SJCRH30 (cell line): ENCODE measurements around the gene DNMBP. TPM values are rescaled to one million over a fixed set of nuclear protein-coding genes. Genes with fewer than 3 reads are reported as not detected.
"Not testable (repeated sequence)": the region's sequence is repeated elsewhere in the genome, so short reads cannot be mapped to it uniquely, and the experiment has no call there.

Experiments used
- DNase-seq, 2 experiments: peaks; one replicate each; pipeline ENCODE4 v3.0.0-alpha.2; 2015 to 2020
- H3K27ac ChIP-seq: fragments of 250-450 bp; sonication (Bioruptor Pico); 2 replicates; pipeline ENCODE4 v1.5.1; 2020; ENCODE audit warnings: mild to moderate bottlenecking, moderate library complexity
- H3K27me3 ChIP-seq: fragments of 250-450 bp; sonication (Bioruptor Pico); 2 replicates; pipeline ENCODE4 v1.5.1; 2020; ENCODE audit warnings: mild to moderate bottlenecking, moderate library complexity
- H3K36me3 ChIP-seq: fragments of 250-450 bp; sonication (Bioruptor Pico); 2 replicates; pipeline ENCODE4 v1.5.1; 2020; ENCODE audit warnings: mild to moderate bottlenecking, moderate library complexity
- H3K4me1 ChIP-seq: fragments of 250-450 bp; sonication (Bioruptor Pico); 2 replicates; pipeline ENCODE4 v1.5.1; 2020; ENCODE audit warnings: mild to moderate bottlenecking, moderate library complexity
- H3K4me3 ChIP-seq: fragments of 250-450 bp; sonication (Bioruptor Pico); 2 replicates; pipeline ENCODE4 v1.5.1; 2020; ENCODE audit warnings: mild to moderate bottlenecking, moderate library complexity
- H3K9me3 ChIP-seq: fragments of 250-450 bp; sonication (Bioruptor Pico); replicated peaks from 2 replicates; pipeline ENCODE4 v1.5.1; 2020; ENCODE audit warnings: mild to moderate bottlenecking, moderate library complexity
- total RNA-seq: library from RNA; depleted of rRNA; stranded (reverse); fragments of >200 nt; shearing (Covaris generic); gene quantifications from 2 replicates; pipeline ENCODE4 v1.2.3, GENCODE V29; 2014

Gene DNMBP
- total RNA-seq, 1 experiment from 2014 or later, result 6.9 TPM

- Histone ChIP-seq H3K9me3 (no peaks in the 10 kb centered on the region), H3K36me3 (no peaks in the 10 kb centered on the region), H3K4me1 (peaks cover 7% of the 10 kb centered on the region), H3K27me3 (no peaks in the 10 kb centered on the region), H3K4me3 (no peak overlapping the region), H3K27ac (no peak overlapping the region)
- DNase-seq, result no peak
Observed at GRCh38 chr10:100033766-100034418, 24.1 kb upstream of the DNMBP start.

DNA sequence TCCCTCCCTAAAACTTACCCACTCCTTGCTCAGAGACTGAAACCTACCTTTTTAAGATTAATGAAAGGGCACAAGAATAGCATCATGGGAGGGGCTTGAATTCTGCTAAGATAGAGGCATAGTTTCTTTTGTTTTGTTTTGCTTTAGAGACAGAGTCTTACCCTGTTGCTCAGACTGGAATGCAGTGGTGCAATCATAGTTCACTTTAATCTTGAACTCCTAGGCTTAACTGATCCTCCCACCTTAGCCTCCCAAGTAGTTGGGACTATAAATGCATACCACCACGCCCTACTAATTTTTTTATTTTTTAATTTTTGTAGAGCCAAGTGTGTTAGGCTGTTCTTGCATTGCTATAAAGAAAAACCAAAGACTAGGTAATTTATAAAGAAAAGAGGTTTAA lies 17.7 kb upstream of the DNMBP start:
- Histone ChIP-seq H3K9me3 (peaks cover 13% of the 10 kb centered on the region), H3K27ac (no peak overlapping the region), H3K4me1 (peaks cover 23% of the 10 kb centered on the region), H3K4me3 (no peak overlapping the region), H3K36me3 (no peaks in the 10 kb centered on the region), H3K27me3 (no peaks in the 10 kb centered on the region)
- DNase-seq, result no peak

- H3K4me3 ChIP-seq, result no peak overlapping the region
- DNase-seq, result peak; percentile 92 to 96
- H3K27me3 ChIP-seq, result no peaks in the 10 kb centered on the region
- no peaks in the 10 kb centered on the region for H3K36me3 ChIP-seq
- peak overlapping the region; percentile 62 for H3K27ac ChIP-seq
- peaks cover 36% of the 10 kb centered on the region for H3K4me1 ChIP-seq
- peaks cover 13% of the 10 kb centered on the region for H3K9me3 ChIP-seq
Observed at GRCh38 chr10:100025576-100025975, 15.8 kb upstream of the DNMBP start.

DNA sequence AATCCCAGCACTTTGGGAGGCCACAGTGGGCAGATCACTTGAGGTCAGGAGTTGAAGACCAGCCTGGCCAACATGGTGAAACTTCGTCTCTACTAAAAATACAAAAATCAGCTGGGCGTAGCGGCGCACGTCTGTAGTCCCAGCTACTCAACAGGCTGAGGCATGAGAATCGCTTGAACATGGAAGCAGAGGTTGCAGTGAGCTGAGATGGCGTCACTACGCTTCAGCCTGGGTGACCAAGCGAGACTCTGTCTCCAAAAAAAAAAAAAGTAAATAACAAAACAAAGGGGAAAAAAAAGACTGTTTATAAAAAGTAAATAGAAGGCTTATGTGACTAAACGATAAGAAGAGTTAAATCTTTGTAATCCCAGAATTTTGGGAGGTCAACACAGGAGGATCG lies 15.0 kb upstream of the DNMBP start:
- peak overlapping the region; percentile 22 for H3K4me3 ChIP-seq
- peak; percentile 38 to 64 for DNase-seq
- H3K4me1 ChIP-seq, result peaks cover 40% of the 10 kb centered on the region
- H3K9me3 ChIP-seq, result peaks cover 13% of the 10 kb centered on the region
- H3K27me3 ChIP-seq, result no peaks in the 10 kb centered on the region
- H3K36me3 ChIP-seq, result no peaks in the 10 kb centered on the region
- H3K27ac ChIP-seq, result peak overlapping the region; percentile 62

- peaks cover 40% of the 10 kb centered on the region for H3K4me1 ChIP-seq
- H3K4me3 ChIP-seq, result no peak overlapping the region
- H3K9me3 ChIP-seq, result peaks cover 3% of the 10 kb centered on the region; the same call in 1 of the 2 replicates
- no peak overlapping the region for H3K27ac ChIP-seq
- DNase-seq, result no peak
- no peaks in the 10 kb centered on the region for H3K36me3 ChIP-seq
- H3K27me3 ChIP-seq, result no peaks in the 10 kb centered on the region
Observed at GRCh38 chr10:100022403-100022802, 12.7 kb upstream of the DNMBP start.

DNA sequence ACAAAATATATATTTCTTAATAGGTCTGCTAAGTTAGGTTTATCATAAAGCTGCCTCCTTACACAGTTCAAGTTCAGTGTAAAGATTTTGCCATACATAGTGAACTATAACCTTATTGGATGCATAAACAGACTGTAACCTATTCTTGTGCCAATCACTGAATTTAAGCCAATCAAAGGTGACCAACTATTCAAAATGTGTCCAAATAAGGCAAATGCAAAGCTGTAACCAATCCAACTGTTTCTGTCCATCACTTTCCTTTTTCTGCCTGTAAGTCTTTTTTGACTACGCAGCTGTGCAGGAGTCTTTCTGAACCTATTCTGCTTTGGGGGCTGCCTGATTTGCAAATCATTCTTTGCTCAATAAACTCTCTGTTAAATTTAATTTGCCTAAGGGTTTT lies 11.6 kb upstream of the DNMBP start:
- Histone ChIP-seq H3K27ac (peak overlapping the region; percentile 38), H3K36me3 (no peaks in the 10 kb centered on the region), H3K4me1 (peaks cover 37% of the 10 kb centered on the region), H3K27me3 (no peaks in the 10 kb centered on the region), H3K9me3 (no peaks in the 10 kb centered on the region), H3K4me3 (no peak overlapping the region)
- peak; percentile 38 to 89 for DNase-seq

GRCh38 chr10:100020886-100021253 lies 11.1 kb upstream of the DNMBP start:
- H3K4me3 ChIP-seq, result no peak overlapping the region
- H3K27ac ChIP-seq, result peak overlapping the region; percentile 38
- no peaks in the 10 kb centered on the region for H3K9me3 ChIP-seq
- no peak for DNase-seq
- no peaks in the 10 kb centered on the region for H3K27me3 ChIP-seq
- peaks cover 32% of the 10 kb centered on the region for H3K4me1 ChIP-seq
- no peaks in the 10 kb centered on the region for H3K36me3 ChIP-seq

- no peak for DNase-seq
- H3K4me1 ChIP-seq, result peaks cover 29% of the 10 kb centered on the region
- no peaks in the 10 kb centered on the region for H3K27me3 ChIP-seq
- H3K4me3 ChIP-seq, result no peak overlapping the region
- H3K9me3 ChIP-seq, result no peaks in the 10 kb centered on the region
- no peak overlapping the region for H3K27ac ChIP-seq
- H3K36me3 ChIP-seq, result no peaks in the 10 kb centered on the region
Observed at GRCh38 chr10:100020142-100020885, 10.6 kb upstream of the DNMBP start.

- Histone ChIP-seq H3K9me3 (no peaks in the 10 kb centered on the region), H3K4me1 (peaks cover 25% of the 10 kb centered on the region), H3K27me3 (no peaks in the 10 kb centered on the region), H3K4me3 (no peak overlapping the region), H3K36me3 (no peaks in the 10 kb centered on the region), H3K27ac (no peak overlapping the region)
- DNase-seq, result no peak
Observed at GRCh38 chr10:100019787-100020141, 10.0 kb upstream of the DNMBP start.

DNA sequence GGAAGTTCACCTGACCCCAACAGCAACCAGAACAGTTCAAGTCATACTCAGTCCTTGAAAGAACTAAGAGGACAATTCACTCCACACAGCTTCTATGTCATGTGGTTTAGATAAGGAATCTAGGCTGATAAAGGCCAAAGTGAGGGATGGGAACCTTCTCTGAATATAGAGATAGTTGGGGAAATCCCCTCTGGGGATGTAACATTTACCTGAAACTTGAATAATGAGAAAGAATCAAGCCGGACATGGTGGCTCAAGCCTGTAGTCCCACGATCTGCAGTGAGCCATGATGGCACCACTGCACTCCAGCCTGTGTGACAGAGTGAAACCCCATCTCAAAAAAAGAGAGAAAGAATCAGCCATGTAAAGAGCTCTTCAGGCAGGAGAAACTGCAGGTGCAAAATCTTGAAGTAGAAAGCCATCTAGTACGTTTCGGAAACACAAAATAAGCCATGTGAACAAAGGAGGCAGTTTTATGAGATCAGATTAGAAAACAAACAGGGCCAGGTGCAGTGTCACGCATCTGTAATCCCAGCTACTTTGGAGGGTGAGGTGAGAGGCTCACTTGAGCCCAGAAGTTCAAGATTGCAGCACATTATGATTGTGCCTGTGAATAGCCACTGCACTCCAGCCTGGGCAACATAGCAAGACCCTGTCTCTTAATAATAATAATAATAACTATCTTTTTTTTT lies 4.5 kb upstream of the DNMBP start:
- H3K36me3 ChIP-seq, result no peaks in the 10 kb centered on the region
- H3K4me1 ChIP-seq, result peaks cover 6% of the 10 kb centered on the region
- H3K4me3 ChIP-seq, result no peak overlapping the region
- H3K9me3 ChIP-seq, result no peaks in the 10 kb centered on the region
- H3K27me3 ChIP-seq, result no peaks in the 10 kb centered on the region
- peak in 1 of 2 experiments; percentile 65 for DNase-seq
- no peak overlapping the region for H3K27ac ChIP-seq

DNA sequence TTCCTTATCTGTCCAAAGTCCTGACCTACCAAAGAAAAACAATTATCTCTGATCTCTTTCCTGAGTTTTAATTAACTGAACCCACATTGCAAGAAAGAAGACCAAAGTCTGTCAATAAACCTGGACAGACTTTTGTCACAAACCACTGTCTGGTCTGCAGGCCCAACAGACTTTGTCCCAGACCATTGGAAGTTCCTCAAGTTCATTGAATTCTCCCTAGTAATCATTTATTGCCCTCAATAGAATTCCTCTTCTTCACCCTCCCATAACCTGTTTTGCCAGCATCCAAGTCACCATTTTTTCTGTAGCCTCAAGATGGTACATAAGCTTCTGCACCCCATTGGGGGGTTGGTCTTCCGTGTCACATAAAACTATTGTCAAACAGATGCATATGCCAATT lies 3.9 kb upstream of the DNMBP start:
- no peaks in the 10 kb centered on the region for H3K36me3 ChIP-seq
- no peak overlapping the region for H3K4me3 ChIP-seq
- H3K27me3 ChIP-seq, result no peaks in the 10 kb centered on the region
- no peak for DNase-seq
- H3K4me1 ChIP-seq, result peaks cover 6% of the 10 kb centered on the region
- H3K9me3 ChIP-seq, result no peaks in the 10 kb centered on the region
- H3K27ac ChIP-seq, result no peak overlapping the region

DNA sequence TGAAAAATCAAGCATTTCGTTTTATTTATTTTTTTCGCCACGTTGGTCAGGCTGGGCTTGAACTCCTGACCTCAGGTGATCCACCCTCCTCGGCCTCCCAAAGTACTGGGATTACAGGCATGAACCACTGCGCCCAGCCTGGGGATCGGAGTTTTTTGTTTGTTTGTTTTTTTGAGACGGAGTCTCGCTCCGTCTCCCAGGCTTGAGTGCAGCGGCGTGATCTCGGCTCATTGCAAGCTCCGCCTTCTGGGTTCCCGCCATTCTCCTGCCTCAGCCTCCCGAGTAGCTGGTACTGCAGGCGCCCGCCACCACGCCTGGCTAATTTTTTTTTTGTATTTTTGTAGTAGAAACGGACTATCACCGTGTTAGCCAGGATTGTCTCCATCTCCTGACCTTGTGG lies 2.2 kb upstream of the DNMBP start:
- DNase-seq, H3K4me3 ChIP-seq, H3K4me1 ChIP-seq, H3K9me3 ChIP-seq, H3K27ac ChIP-seq, H3K36me3 ChIP-seq, H3K27me3 ChIP-seq: not testable (repeated sequence)

DNA sequence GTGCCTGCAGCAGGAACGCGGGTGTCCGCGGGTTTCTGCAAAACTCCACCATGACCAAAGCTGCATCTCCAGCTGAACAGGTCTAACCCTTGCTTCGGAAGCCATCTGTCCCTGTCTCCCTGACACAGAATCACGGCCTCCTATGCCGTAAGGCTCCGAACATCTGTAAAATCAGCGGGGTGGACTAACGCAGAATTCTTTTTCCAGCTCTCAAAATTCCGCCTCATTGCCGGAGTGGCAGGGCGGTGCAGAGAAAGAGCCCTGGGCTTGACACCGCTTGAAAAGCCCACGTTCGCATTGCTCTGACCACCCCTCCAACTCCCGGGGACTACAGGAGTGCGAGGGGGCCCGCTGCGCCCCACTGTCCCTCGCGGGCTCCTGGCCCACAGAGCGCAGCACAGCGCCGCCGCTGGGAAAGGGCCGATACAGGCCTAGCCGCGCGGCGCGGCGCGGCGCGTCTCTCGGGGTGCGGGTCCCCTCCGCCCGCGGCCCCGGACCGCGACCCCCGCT lies 409 bp downstream of the DNMBP start:
- H3K27ac ChIP-seq, result peak overlapping the region; percentile 50; the same call in 1 of the 2 replicates
- no peaks in the 10 kb centered on the region for H3K9me3 ChIP-seq
- peak; percentile 57 to 70 for DNase-seq
- H3K36me3 ChIP-seq, result no peaks in the 10 kb centered on the region
- H3K4me1 ChIP-seq, result peaks cover 12% of the 10 kb centered on the region
- peak overlapping the region; percentile 90 for H3K4me3 ChIP-seq
- no peaks in the 10 kb centered on the region for H3K27me3 ChIP-seq

DNA sequence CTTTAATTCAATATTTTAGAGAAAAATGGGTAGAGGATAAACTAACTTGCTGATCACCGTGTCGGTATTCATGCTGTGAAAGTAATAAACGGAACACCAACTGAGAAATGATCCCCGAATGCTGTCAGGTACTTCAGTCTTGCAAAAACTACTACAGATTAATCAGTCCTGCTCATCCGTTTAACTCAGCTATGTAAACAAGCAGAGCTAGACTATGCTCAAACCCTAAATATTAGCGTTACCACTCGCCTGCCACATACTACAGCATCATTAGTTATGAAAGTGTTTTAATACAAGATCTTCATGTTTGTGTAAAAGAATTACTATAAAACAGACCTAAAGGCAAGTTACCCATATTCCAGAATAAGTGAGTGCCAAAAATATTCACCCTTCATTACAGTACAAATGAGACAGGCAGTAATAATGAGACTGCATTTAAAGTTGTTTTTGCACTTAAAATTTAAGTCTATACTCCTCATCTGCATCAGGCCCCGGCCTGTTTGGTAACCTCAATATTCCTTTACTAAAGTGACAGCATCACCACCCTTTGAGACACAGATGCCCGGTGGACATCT lies 952 bp downstream of the DNMBP start:
- DNase-seq, result no peak
- peak overlapping the region; percentile 90 for H3K4me3 ChIP-seq
- no peaks in the 10 kb centered on the region for H3K27me3 ChIP-seq
- no peaks in the 10 kb centered on the region for H3K36me3 ChIP-seq
- no peaks in the 10 kb centered on the region for H3K9me3 ChIP-seq
- H3K4me1 ChIP-seq, result peaks cover 10% of the 10 kb centered on the region
- H3K27ac ChIP-seq, result peak overlapping the region; percentile 50; the same call in 1 of the 2 replicates

- H3K27me3 ChIP-seq, result no peaks in the 10 kb centered on the region
- no peak overlapping the region for H3K27ac ChIP-seq
- peak overlapping the region; percentile 90 for H3K4me3 ChIP-seq
- H3K4me1 ChIP-seq, result peaks cover 10% of the 10 kb centered on the region
- H3K9me3 ChIP-seq, result no peaks in the 10 kb centered on the region
- H3K36me3 ChIP-seq, result no peaks in the 10 kb centered on the region
- no peak for DNase-seq
Observed at GRCh38 chr10:100008142-100008522, 1.6 kb downstream of the DNMBP start.
